DOHH2 (cell line): Measurements from ENCODE around the gene NLK.
A peak's percentile ranks its signal among the peaks of the same experiment; 100 is the strongest.

Experiments used
- H3F3A ChIP-seq: fragments of 200-600 bp; sonication (generic), shearing (Covaris generic); 2 replicates; pipeline ENCODE4 v1.6.0; 2016; ENCODE audit warnings: antibody characterized with exemption, mild to moderate bottlenecking; ENCODE audit not compliant: control insufficient read depth, insufficient read depth
- H3K27ac ChIP-seq: fragments of 200-600 bp; sonication (generic); 2 replicates; pipeline ENCODE4 v1.5.1; 2014; ENCODE audit warnings: low read depth, mild to moderate bottlenecking, low read length, moderate library complexity
- H3K27me3 ChIP-seq: fragments of 200-600 bp; sonication (generic); 2 replicates; pipeline ENCODE4 v1.6.1; 2014; ENCODE audit warnings: mild to moderate bottlenecking, low read length, mixed read lengths; ENCODE audit not compliant: control insufficient read depth
- H3K36me3 ChIP-seq: fragments of 200-600 bp; sonication (generic); 2 replicates; pipeline ENCODE4 v1.6.1; 2014; ENCODE audit warnings: mild to moderate bottlenecking, low read length, moderate library complexity, mixed read lengths; ENCODE audit not compliant: control insufficient read depth
- H3K4me1 ChIP-seq: fragments of 200-600 bp; sonication (generic); 2 replicates; pipeline ENCODE4 v1.6.1; 2014; ENCODE audit warnings: mild to moderate bottlenecking, low read length, mixed read lengths; ENCODE audit not compliant: control insufficient read depth
- H3K4me2 ChIP-seq: fragments of 200-600 bp; sonication (generic); 2 replicates; pipeline ENCODE4 v1.6.0; 2014; ENCODE audit warnings: mild to moderate bottlenecking, low read length, moderate library complexity
- H3K4me3 ChIP-seq: fragments of 200-600 bp; sonication (generic); 2 replicates; pipeline ENCODE4 v1.5.1; 2014; ENCODE audit warnings: mild to moderate bottlenecking, low read length, mixed read lengths
- H3K79me2 ChIP-seq: fragments of 200-600 bp; sonication (generic); 2 replicates; pipeline ENCODE4 v1.6.1; 2014; ENCODE audit warnings: mild to moderate bottlenecking, low read length, mixed read lengths; ENCODE audit not compliant: control insufficient read depth
- H3K9me2 ChIP-seq: fragments of 200-600 bp; sonication (generic); replicated peaks from 2 replicates; pipeline ENCODE4 v1.6.1; 2014; ENCODE audit warnings: mild to moderate bottlenecking, low read length, mixed read lengths; ENCODE audit not compliant: control insufficient read depth
- H3K9me3 ChIP-seq: fragments of 200-600 bp; sonication (generic); 2 replicates; pipeline ENCODE4 v1.6.1; 2014; ENCODE audit warnings: antibody characterized with exemption, low read length, mixed read lengths; ENCODE audit not compliant: control insufficient read depth, insufficient read depth
- H4K20me1 ChIP-seq: fragments of 200-600 bp; sonication (generic); 2 replicates; pipeline ENCODE4 v1.6.0; 2014; ENCODE audit warnings: low read depth, mild to moderate bottlenecking, antibody characterized with exemption, low read length, moderate library complexity; ENCODE audit not compliant: control insufficient read depth, insufficient read depth
- CTCF ChIP-seq: fragments of 200-600 bp; sonication (generic); IDR thresholded peaks from one replicate; pipeline ENCODE4 v1.5.1; 2014; ENCODE audit warnings: antibody characterized with exemption, mild to moderate bottlenecking, low read depth, low read length; ENCODE audit not compliant: poor library complexity, severe bottlenecking
- EZH2phosphoT487 ChIP-seq: fragments of 200-600 bp; sonication (generic); IDR thresholded peaks from 2 replicates; pipeline ENCODE4 v1.6.1; 2017; ENCODE audit warnings: borderline replicate concordance, mild to moderate bottlenecking, antibody characterized with exemption, low read length, moderate library complexity, mixed read lengths

Gene NLK

GRCh38 chr17:28042657-28042720 lies at the start of gene NLK:
TSS of gene NLK (plus strand) at chr17:28042677. CDS start at chr17:28042874, 197 bp downstream.
- Histone ChIP-seq H3K9me2 (no peaks in the 10 kb centered on the region), H3K27me3 (no peaks in the 10 kb centered on the region), H3K36me3 (peaks cover 43% of the 10 kb centered on the region), H3F3A (peaks cover 20% of the 10 kb centered on the region), H3K27ac (peak within 1 kb of the TSS; percentile 73), H3K4me1 (peaks cover 57% of the 10 kb centered on the region), H3K4me3 (peak within 1 kb of the TSS; percentile 70), H3K79me2 (peaks cover 58% of the 10 kb centered on the region), H4K20me1 (no peaks in the 10 kb centered on the region; the same call in none of the 2 replicates), H3K9me3 (no peaks in the 10 kb centered on the region), H3K4me2 (peak within 1 kb of the TSS; percentile 68)
- no peak for TF ChIP-seq CTCF
- TF ChIP-seq EZH2phosphoT487: no peak

DNA sequence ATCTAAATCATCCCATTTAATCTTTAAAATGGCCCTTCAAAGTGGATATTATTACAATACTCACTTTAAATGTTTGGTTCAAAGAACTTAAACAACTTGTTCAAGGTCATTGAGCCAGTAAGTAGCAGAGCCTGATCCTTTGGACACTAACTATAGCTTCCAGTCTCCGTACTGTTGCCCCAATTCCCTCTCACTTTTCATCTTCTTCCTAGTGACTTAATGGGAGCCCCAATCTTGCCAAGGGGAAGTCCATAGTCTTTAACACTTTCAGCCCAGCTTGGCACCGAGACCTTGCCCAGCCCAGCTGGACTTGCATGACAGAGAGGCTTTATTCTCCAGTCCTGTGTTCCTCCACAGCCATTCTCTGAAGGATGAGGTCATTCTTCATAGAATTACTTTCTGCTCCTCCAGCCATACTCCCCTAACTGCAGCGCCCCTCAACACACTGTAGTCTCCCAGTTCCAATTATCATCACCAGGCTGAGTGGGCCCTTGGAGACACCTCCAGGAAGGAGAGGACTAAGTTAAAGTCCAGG lies 49.2 kb upstream of the NLK start:
- Histone ChIP-seq H3K9me2 (no peaks in the 10 kb centered on the region), H3K9me3 (no peaks in the 10 kb centered on the region), H3K27ac (no peak overlapping the region), H3K4me3 (no peak overlapping the region), H3K27me3 (peaks cover 3% of the 10 kb centered on the region; the same call in 1 of the 2 replicates), H3F3A (no peaks in the 10 kb centered on the region), H3K36me3 (no peaks in the 10 kb centered on the region), H3K79me2 (no peaks in the 10 kb centered on the region), H3K4me1 (no peaks in the 10 kb centered on the region), H4K20me1 (no peaks in the 10 kb centered on the region), H3K4me2 (no peak overlapping the region)
- TF ChIP-seq CTCF: no peak
- no peak for TF ChIP-seq EZH2phosphoT487

DNA sequence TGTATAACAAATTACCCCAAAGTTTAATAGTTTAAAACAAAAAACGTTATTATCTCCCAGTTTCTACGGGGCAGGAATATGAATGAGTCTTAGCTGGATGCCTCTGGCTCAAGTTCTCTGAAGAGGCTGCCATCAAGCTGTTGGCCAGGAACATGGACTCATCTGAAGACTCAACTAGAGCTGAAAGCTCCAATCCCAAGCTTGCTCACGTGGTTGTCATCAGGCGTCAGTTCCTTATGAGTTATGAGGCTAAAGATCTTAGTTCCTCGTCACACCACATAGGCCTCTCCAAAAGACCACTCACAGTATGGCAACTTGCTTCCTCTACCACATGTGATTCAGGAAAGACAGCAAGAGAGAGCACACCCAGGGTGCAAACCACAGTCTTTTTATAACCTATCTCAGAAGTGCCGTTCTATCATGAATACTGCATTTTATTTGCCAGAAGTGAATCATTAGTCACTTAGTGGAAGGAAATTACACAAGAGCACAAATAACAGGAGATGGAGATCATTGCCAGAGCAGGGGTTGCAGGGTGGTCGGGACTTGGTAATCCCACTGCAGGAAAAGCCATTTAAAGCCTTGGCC lies 48.7 kb upstream of the NLK start:
- no peak overlapping the region for H3K4me3 ChIP-seq
- no peaks in the 10 kb centered on the region for H3F3A ChIP-seq
- no peaks in the 10 kb centered on the region for H3K79me2 ChIP-seq
- no peaks in the 10 kb centered on the region for H4K20me1 ChIP-seq
- no peaks in the 10 kb centered on the region for H3K4me1 ChIP-seq
- H3K36me3 ChIP-seq: no peaks in the 10 kb centered on the region
- no peak overlapping the region for H3K27ac ChIP-seq
- no peaks in the 10 kb centered on the region for H3K9me3 ChIP-seq
- peaks cover 3% of the 10 kb centered on the region; the same call in 1 of the 2 replicates for H3K27me3 ChIP-seq
- H3K4me2 ChIP-seq: no peak overlapping the region
- TF ChIP-seq CTCF (no peak), EZH2phosphoT487 (no peak)
- H3K9me2 ChIP-seq: no peaks in the 10 kb centered on the region

- no peaks in the 10 kb centered on the region for H3F3A ChIP-seq
- no peaks in the 10 kb centered on the region for H3K4me1 ChIP-seq
- TF ChIP-seq CTCF (no peak), EZH2phosphoT487 (no peak)
Observed at GRCh38 chr17:27994586-27994985, 47.9 kb upstream of the NLK start.

More at GRCh38 chr17:27994586-27994985, 47.9 kb upstream of the NLK start:
- Histone ChIP-seq H3K79me2 (no peaks in the 10 kb centered on the region), H3K9me2 (no peaks in the 10 kb centered on the region), H3K4me3 (no peak overlapping the region), H3K27ac (no peak overlapping the region), H4K20me1 (no peaks in the 10 kb centered on the region), H3K9me3 (no peaks in the 10 kb centered on the region), H3K27me3 (peaks cover 3% of the 10 kb centered on the region; the same call in 1 of the 2 replicates), H3K36me3 (no peaks in the 10 kb centered on the region), H3K4me2 (no peak overlapping the region)
